Measurements from ENCODE around the gene OR6V1.

- TF ChIP-seq CTCF (conservative IDR thresholded peaks at IDR 0.05) (no peak), ZFX (IDR thresholded peaks at IDR 0.05) (no peak)
Measured at GRCh38 chr7:143048827-143049226, 3.3 kb upstream of the OR6V1 start.

All from C4-2B (cell line).